Hippocampal formation (tissue), 2 donors: ENCODE data around the gene DAPK1.
"Not testable (repeated sequence)": the region's sequence is repeated elsewhere in the genome, so short reads cannot be mapped to it uniquely, and the experiment has no call there.

ENCODE experiments used
- DNase-seq, 2 donors: peaks; one replicate each; lab custom pipeline; 2025; lab: John Stamatoyannopoulos, UW

Gene DAPK1

DNA sequence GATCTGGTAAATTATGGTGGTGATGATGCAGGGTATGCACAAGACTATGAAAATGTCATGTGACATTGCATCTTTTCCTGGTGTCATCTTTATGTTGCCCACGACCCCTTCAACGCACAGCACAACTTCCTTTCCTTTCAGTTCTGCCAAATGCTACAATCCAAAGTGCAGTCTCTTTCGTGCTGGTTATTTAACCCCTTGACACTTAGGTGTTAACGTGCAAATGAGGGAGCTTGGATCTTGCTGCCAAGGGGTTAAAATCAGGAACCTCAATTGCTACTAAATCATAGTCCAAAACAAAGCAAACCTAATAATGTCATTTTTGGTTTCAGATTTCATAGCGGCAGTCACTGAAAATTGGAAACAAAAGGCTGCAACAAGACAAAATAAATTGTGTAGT, 244.2 kb downstream of the DAPK1 start:
- no peak for DNase-seq

- DNase-seq = no peak
Observed at GRCh38 chr9:87742813-87743428, 245.3 kb downstream of the DAPK1 start.

DNA sequence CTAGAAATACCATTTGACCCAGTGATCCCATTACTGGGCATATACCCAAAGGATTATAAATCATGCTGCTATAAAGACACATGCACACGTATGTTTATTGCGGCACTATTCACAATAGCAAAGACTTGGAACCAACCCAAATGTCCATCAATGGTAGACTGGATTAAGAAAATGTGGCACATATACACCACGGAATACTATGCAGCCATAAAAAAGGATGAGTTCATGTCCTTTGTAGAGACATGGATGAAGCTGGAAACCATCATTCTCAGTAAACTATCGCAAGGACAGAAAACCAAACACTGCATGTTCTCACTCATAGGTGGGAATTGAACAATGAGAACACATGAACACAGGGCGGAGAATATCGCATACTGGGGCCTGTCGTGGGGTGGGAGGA, 246.6 kb downstream of the DAPK1 start:
- not testable (repeated sequence) for DNase-seq

DNA sequence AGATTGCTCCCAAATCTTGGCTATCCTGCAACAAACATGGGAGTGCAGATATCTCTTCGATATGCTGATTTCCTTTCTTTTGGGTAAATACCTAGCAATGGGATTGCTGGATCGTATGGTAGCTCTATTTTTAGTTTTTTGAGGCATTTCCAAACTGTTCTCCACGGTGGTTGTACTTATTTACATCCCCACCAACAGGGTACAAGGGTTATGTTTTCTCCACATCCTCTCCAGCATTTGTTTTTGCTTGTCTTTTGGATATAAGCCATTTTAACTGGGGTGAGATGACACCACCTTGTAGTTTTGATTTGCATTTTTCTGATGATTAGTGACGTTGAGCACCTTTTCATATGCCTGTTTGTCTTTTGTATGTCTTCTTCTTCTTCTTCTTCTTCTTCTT, 248.5 kb downstream of the DAPK1 start:
- DNase-seq = no peak

DNA sequence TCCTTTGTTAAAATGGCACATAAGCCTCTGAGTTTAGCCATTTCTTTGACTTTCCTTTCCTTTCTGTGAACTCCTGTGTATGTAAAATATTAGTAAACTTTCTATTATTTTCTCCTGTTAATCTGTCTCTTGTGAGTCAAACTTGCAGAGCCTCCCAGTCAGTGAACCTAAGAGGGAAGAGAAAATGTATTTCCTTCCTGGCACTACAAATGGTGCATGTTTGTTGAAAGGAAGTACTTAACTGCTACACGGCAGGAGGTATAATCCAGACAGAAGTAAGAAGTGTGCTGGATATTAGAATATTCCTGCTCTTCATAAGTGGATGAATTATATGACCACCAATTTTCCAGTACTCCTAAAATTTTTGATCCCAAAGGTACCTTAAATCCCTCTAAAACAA, 251.2 kb downstream of the DAPK1 start:
- DNase-seq = no peak

GRCh38 chr9:87749335-87750035, 251.8 kb downstream of the DAPK1 start:
- no peak for DNase-seq

DNA sequence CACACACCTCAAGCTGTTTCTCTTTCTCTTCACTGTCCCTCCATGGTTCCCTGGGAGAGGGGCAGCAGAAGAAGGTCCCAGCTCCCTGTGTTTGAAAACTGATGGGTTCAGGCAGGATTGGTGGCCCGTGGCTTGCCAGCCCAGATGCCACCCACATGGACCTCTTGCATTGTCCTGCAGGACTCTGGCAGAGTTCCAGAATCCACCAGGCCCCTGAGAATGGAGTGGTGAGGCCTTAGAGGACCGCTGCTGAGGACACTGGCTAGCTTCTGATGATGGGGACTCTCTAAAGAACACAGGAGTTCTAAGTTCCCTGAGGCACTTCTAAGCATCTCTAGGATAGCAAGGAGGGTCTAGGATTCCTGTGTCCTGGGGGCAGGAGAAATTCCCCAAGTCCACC, 253.1 kb downstream of the DAPK1 start:
- no peak for DNase-seq

DNA sequence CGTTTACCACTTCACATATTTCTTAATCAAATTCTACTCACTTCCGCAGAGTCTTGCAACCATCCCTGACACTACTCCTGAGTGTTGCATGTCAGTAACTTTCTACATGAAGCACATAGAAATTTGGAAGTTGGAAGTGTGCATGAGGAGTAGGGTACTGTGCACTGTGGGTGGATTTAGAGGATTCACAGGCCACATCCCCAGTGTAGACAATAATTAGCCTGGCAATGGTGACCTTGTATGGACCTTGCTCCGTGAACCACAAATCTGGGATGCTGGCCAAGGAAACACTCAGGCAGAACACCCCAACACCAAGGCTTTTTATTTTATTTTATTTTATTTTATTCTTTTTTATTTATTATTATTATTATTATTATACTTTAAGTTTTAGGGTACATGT, 253.8 kb downstream of the DAPK1 start:
- no peak for DNase-seq

DNA sequence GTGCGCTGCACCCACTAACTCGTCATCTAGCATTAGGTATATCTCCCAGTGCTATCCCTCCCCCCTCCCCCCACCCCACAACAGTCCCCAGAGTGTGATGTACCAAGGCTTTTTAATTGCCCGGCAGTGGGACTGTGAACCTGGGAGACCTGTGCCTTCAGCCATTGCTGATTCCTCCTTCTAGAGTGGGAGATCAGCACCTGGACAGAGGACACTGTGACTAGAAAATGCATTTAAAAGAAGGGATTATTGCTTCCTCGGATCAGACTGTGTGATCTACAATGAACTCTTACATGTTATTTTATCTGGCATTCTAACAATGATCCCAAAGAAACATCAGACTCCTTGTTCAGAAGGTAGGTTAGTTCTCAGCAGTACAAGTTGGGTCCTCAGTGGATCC, 254.2 kb downstream of the DAPK1 start:
- no peak for DNase-seq

DNA sequence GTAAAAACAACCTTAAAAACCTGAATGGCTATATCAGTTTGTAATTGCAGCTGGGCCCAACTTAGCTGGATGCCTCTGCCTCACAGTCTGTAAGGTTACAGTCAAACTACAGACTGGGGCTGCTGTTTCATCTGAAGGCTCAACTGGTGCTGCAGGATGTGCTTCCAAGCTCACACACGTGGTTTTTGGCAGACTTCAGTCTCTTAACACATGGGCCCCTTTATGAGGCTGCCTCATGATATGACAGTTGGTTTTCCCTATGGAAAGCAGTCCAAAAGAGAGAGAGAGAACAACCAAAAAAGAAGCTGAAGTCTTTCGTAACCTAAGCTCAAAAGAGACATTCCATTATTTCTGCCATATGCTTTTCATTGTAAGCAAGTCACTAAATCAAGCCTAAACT, 255.6 kb downstream of the DAPK1 start:
- DNase-seq = no peak
